HG03432 (cell line): ENCODE results near the gene CBX7.
A peak's percentile ranks its signal among the peaks of the same experiment; 100 is the strongest.

Experiments used
- ATAC-seq: cut with Tn5 transposase; IDR thresholded peaks from one replicate; pipeline ENCODE4 v1.9.1; 2021; ENCODE audit warnings: mild to moderate bottlenecking, moderate library complexity; ENCODE audit not compliant: unreplicated experiment

CBX7 gene

DNA sequence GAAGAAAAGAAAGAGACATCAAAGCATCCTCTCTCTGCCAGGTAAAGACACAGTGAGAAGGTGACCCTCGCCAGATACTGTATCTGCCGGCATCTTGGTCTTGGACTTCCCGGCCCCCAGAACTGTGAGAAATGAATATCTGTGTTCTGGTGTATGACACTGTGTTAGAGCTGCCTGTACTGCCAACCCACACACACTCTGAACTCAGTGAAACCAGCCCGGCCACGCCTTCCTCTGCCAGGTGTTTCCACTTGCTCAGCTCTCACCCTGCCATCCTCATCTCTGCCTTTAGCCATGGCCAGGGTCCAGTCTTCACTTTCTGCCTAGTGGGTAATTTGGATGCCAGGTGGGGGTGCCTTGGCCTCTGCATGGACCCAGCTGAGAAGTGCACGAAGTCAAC, 24.0 kb downstream of the CBX7 start:
- no peak for ATAC-seq

GRCh38 chr22:39125622-39126021, 26.9 kb downstream of the CBX7 start:
- no peak for ATAC-seq

DNA sequence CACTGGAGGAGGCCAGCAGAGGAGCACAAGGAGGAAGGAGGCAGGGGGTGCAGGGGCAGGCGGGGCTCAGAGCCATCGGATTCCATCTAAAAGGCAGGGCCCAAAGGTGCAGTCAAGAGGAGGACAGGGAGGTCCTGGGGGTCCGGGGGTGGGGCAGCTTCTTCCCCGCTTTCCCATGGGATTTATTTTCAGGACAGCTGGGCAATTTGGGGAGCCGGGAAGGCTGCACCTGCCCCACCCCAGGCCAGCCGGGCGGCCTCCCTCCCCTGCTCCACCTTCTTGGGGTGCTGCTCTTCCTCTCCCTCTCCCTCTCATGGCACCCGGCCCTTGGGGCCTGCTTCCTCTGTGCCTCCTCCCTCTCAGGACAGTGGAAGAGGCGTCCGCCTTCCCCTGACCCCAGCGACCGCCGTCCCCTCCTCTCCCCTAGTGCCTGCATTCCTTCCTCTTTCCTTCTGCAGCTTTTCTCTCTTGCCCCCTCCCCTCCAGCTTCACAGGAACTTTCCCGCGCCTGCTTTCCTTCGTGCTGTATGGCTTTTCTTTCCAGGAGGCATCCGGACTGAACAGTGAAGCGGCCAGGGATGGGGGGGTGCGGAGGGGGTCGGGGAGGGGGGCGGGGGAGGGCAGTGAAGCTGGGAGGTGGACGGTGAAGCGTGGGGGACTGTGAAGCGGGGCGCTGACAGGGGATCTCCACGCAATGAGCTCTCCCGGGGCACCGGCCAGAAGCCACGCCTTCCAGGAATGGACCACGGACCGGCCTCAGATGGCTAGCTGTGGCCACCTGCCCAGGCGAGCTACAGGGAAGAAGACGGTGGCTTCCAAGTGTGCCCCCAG, 28.5 kb downstream of the CBX7 start:
- no peak for ATAC-seq

DNA sequence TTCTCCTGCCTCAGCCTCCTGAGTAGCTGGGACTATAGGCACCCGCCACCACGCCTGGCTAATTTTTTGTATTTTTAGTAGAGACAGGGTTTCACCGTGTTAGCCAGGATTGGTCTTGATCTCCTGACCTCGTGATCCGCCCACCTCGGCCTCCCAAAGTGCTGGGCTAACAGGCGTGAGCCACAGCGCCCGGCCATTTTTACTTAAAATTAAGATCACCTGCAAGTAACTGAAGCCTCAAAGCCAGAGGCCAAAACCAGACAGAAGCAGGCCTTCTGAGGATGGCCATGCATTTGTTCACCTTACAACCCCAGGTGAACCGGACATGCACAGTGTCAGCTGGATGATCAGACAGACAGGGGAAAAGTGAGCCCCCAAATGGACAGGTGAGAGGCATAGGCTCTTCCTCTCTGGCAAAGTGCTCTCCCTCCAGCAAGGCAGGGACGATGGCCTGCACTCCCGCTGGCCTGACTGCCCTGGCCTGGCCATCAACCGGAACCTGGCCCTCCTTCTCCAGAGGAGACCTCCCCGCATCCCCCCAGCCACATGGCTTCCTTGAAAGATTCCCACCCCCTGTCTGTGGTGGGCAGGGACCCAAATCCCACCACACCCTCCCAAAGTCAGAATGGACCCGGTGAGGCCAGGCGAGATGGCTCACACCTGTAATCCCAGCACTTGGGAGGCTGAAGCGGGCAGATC, 29.6 kb downstream of the CBX7 start:
- ATAC-seq = no peak

- no peak for ATAC-seq
These were observed 31.5 kb downstream of the CBX7 start for GRCh38 chr22:39120983-39121382.

- ATAC-seq = peak; percentile 47
These were observed 34.8 kb downstream of the CBX7 start for GRCh38 chr22:39117585-39118191.

DNA sequence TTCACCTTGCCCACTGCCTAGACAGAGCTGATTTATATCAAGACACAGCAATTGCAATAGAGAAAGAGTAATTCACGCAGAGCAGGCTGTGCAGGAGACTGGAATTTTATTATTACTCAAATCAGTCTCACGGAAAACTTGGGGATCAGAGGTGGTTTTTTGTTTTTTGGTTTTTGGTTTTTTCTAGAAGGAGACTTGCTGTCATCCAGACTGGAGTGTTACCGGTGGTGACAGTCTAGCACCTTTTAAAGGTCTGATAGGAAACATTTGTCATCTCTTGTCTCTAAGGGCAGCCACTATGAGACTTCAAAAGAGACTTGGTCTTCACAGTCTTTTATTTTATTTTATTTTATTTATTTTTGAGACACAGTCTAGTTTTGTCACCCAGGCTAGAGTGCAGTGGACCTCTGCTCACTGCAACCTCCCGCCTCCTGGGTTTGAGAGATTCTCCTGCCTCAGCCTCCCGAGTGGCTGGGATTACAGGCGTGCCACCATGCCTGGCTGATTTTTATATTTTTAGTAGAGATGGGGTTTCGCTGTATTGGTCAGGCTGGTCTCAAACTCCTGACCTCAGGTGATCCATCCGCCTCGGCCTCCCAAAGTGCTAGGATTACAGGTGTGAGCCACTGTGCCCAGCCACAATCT, 36.4 kb downstream of the CBX7 start:
- ATAC-seq = no peak

DNA sequence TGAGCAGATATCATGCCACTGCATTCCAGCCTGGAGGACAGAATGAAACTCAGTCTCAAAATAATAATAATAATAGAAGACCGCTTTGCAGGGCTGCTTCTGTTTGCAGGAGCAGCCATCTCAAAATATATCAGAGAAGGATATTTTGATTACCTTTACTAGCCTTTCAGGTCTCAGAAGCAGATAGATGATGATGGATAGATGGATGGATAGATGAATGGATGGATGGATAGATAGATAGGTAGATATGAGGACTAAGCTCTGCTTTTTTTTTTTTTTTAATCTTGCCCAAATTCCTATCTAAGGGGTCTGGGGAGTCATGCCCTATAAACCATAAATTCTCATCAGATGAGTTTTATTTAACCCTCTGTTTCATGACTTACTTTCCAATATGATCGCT, 36.9 kb downstream of the CBX7 start:
- ATAC-seq = no peak

DNA sequence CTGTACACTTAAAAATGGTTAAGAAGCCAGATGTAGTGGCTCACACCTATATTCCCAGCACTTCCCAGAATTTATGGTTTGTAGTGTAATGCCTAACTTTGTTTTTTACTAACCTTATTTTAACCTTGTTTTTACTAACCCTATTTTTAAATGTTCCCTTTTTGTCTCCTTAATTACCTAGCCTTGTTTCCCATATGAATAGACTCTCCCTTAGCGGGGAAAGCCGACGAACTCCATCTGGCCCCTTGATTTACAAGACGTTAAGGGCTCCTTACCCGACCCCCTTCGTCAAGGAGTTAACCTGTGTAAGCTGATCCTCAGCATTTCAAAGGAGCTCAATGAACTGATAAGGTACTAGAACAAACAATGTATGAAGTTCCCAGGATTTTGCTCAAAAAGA, 38.4 kb downstream of the CBX7 start:
- ATAC-seq = no peak

DNA sequence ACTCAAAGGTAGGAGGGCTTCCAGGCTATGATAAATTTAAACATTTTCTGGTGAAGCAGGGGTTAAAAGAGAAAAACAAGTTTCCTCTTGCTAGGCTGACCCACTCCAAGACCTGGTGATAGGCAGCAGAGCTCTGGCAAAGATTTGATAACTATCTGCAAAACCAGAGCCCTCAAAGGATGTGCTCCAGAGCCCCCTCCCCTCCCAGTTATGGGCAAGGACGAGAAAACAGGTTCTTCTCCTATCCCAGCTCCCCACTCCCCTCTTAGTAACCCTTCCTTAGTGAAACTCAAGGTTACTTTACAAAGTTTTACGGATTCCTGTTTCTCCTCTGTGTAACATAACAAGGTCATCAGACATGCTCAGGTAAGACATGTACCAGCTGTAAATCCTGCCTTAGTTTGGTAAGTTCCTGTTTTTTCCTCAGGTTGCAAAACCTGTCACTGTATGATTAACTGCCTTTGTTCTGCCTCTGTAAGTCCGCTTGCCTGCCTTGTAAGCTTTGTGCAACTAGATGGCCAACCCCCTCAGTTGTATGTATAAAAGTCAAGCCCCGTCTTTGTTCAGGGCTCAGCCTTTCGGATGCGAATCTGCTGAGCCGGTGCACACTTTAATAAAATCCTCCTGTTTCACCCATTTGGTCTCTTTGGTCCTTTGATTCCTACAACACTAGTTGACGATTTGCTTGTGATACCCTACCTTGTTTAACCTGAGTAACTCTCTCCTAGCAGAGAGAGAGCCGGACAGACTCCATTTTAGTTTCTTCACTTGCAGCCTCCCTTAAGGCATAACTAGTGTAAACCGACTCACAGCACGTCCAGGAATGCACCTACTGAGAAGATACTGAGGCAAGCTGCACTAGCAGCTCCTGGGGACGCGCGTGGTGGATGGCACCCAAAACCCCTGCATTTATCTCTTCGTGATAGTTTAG, 41.6 kb downstream of the CBX7 start:
- ATAC-seq = no peak

DNA sequence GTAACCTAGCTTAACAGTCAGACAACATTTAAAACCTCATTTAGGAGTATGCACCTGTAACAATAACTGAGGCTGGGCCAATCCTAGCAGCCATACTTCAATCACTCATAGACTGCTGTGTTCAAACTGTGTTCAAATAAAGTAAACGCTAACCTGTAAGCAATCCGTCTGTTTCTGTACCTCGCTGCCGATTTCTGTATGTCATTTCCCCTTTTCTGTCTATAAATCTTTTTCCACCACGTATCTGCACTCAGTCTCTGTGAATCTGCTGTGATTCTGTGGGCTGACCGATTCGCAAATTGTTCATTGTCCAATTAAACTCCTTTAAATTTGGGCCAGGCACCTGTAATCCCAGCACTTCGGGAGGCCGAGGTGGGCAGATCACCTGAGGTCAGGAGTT, 43.1 kb downstream of the CBX7 start:
- no peak for ATAC-seq

- ATAC-seq = no peak
These were observed 44.0 kb downstream of the CBX7 start for GRCh38 chr22:39108487-39108886.

- ATAC-seq = no peak
These were observed 46.2 kb downstream of the CBX7 start for GRCh38 chr22:39106326-39106725.

DNA sequence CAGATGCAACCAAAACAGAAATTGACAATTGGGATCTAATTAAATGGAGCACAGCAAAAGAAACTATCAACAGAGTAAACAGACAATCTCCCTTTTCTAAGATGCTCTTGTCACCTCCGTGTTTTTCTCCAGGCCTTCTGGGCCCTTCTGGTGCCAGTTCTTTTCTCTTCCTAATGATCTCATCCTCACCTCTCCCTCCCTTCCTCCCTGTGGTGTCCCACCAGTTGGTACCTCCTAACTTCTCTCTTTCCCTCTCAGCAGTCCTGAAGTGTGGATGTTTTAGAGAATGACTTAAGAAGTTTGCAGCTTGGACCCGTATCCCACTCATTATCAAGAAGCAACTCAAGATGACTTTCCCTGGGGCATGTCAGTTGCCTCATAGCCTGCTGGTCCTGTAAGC, 49.0 kb downstream of the CBX7 start:
- ATAC-seq = no peak

DNA sequence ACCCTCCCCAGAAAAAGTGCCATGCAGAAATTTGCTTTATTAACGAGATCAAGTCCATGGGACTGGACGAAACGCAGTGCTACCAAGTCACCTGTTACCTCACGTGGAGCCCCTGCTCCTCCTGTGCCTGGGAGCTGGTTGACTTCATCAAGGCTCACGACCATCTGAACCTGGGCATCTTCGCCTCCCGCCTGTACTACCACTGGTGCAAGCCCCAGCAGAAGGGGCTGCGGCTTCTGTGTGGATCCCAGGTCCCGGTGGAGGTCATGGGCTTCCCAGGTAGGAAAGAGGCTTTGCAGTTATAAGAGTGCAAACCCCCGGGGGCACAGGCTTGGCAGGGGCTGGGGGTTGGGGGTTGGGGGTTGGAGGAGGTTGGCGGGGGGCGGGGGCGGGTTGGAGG, 51.3 kb downstream of the CBX7 start:
- no peak for ATAC-seq

DNA sequence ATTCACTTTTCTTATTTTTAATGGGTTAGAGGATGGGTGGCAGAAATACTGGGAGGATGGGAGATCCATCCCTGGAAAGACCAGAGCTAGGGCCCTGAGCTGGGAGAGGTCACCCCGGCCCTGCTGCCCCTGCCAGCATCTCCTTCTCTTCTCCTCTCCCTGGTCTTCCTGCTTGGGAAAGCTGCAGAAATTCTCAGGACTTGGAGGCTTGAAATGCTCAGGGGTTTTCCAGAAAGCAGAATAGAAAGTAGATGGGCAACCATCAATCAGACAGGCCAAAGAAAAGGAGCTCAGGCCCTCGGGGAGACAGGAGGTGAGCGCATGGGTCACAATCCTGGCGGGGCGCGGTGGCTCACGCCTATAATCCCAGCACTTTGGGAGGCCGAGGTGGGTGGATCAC, 53.9 kb downstream of the CBX7 start:
- no peak for ATAC-seq

DNA sequence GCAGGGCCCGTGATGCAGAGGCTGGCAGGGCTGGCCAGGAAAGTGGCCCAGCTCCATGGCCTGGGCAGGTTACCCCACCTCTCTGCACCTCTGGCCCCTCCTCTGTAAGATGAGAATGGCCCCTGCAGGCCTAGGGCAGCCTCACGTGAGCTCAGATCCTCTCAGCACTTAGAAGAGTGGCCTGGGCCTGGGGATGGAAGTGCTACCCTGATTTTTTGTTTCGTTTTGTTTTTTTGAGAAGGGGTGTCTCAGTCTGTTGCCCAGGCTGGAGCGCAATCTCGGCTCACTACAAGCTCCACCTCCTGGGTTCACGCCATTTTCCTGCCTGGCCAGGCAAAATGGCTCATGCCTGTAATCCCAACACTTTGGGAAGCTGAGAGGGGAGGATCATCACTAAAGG, 54.5 kb downstream of the CBX7 start:
- no peak for ATAC-seq

DNA sequence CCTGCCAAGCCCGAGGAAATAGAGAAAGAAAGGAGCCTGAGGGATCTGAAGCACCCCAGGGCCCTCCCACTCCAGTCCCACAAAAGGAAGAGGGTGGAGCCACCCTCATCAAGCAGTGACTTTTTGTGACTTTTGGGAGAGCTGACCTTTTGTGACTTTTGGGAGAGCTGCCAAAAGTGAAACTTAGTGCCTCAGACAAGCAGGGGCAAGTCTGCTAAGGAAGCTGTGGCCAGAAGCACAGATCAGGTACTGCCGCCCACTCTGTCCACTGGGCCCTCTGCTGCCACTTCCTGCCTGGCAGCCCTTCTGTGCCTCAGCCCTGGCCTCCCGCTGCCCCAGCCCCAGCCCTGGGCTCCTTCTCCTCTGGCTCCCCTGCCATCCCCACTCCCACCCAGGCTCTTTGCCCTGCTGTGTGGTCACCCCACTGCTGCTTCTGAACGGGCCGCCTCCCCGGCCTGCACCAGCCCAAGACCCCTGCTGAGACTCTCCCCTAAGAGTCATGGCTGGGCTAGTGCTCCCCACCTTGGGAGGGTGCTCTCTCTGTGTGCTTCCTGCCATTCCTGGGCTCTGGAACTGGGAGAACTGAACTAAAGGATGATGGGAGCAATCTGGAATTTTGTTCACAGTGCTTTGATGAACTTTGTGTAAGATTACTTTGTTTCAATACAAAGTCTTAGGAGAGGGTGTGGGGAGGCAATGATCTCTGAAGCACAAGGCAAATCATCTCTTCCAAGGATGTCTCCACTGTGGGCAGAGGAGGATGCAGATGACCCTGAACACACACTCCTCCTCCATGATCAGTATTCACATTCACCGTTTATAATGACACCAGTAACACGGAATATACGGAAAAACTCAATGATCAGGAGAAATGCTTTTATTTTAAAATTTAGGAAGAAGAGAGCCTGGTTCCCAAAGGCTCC, 55.1 kb downstream of the CBX7 start, which contains the start of gene APOBEC3H:
Gene APOBEC3H, plus strand, starts transcription at position 147 of the 923 bp plus-strand sequence. CDS start 3,035 bp downstream, outside the sequence.
- ATAC-seq = no peak

- no peak for ATAC-seq
These were observed 56.5 kb downstream of the CBX7 start for GRCh38 chr22:39095971-39096370.
